Camera-type eye (tissue), 1 donor: ENCODE measurements around the gene SPI1. TPM values are rescaled to one million over a fixed set of nuclear protein-coding genes. Genes with fewer than 3 reads are reported as not detected.

Experiments
- total RNA-seq: library from RNA; depleted of rRNA; stranded (reverse); fragments of >200 nt; gene quantifications from one replicate; pipeline ENCODE4 v1.2.3, GENCODE V29; 2014

Gene SPI1
- 5.4 TPM for total RNA-seq

GRCh38 chr11:47378010-47378835 lies at the start of gene SPI1:
TSS of gene SPI1 (minus strand) at chr11:47378547. CDS start at chr11:47378353, 194 bp downstream.

GRCh38 chr11:47426062-47426956 lies 48.0 kb upstream of the SPI1 start, which contains the start of gene PSMC3:
TSS of gene PSMC3 (minus strand) at chr11:47426439. CDS start at chr11:47426279, 160 bp downstream.

GRCh38 chr11:47407746-47408590 lies 29.6 kb upstream of the SPI1 start, which contains the start of gene SLC39A13:
TSS of gene SLC39A13 (plus strand) at chr11:47408590. CDS start at chr11:47410095, 1,505 bp downstream.

GRCh38 chr11:47352556-47352955 lies 25.8 kb downstream of the SPI1 start, which contains the start of gene MYBPC3:
TSS of gene MYBPC3 (minus strand) at chr11:47352702. CDS start at chr11:47352647, 55 bp downstream.

Other genes starting within 250 kb of the SPI1 start
- 230 TPM for gene ARFGAP2, start 201.7 kb downstream of the SPI1 start, total RNA-seq
- gene PACSIN3, start 192.1 kb downstream of the SPI1 start, total RNA-seq = 35.2 TPM
- gene DDB2, start 163.6 kb downstream of the SPI1 start, total RNA-seq = 13.5 TPM
- gene ACP2, start 129.7 kb downstream of the SPI1 start, total RNA-seq = 50.7 TPM
- 13.7 TPM for gene NR1H3, start 120.6 kb downstream of the SPI1 start, total RNA-seq
- 115 TPM for gene MADD, start 108.4 kb downstream of the SPI1 start, total RNA-seq
- gene MYBPC3, start 25.8 kb downstream of the SPI1 start, total RNA-seq = 0.11 TPM
- gene SLC39A13, start 30.0 kb upstream of the SPI1 start, total RNA-seq = 52.1 TPM
- gene PSMC3, start 47.9 kb upstream of the SPI1 start, total RNA-seq = 116 TPM
- gene RAPSN, start 70.6 kb upstream of the SPI1 start, total RNA-seq = 8.1 TPM
- 227 TPM for gene CELF1, start 174.6 kb upstream of the SPI1 start, total RNA-seq
- gene PTPMT1, start 187.1 kb upstream of the SPI1 start, total RNA-seq = 87.0 TPM
- gene KBTBD4, start 200.4 kb upstream of the SPI1 start, total RNA-seq = 31.8 TPM
- gene NDUFS3, start 200.5 kb upstream of the SPI1 start, total RNA-seq = 62.6 TPM
- 1.2 TPM for gene FAM180B, start 208.1 kb upstream of the SPI1 start, total RNA-seq
- gene C1QTNF4, start 215.9 kb upstream of the SPI1 start, total RNA-seq = 18.5 TPM